Parathyroid adenoma (tissue), 2 donors: ENCODE measurements around the gene B4GALT6.
A peak's percentile ranks its signal among the peaks of the same experiment; 100 is the strongest.

Experiments
- H2AFZ ChIP-seq: fragments of 300-600 bp; sonication (generic); one replicate; pipeline ENCODE4 v1.7.0; 2017; ENCODE audit warnings: antibody characterized with exemption, mild to moderate bottlenecking
- H3K27ac ChIP-seq: fragments of 300-600 bp; sonication (generic); one replicate; pipeline ENCODE4 v1.7.0; 2017
- H3K27me3 ChIP-seq: fragments of 300-600 bp; sonication (generic); one replicate; pipeline ENCODE4 v1.7.0; 2017; ENCODE audit warnings: low read length; ENCODE audit not compliant: control insufficient read depth, insufficient read depth
- H3K36me3 ChIP-seq: fragments of 300-600 bp; sonication (generic); one replicate; pipeline ENCODE4 v1.7.0; 2017; ENCODE audit warnings: low read length; ENCODE audit not compliant: control insufficient read depth, insufficient read depth
- H3K4me1 ChIP-seq: fragments of 300-600 bp; sonication (generic); one replicate; pipeline ENCODE4 v1.7.0; 2017; ENCODE audit warnings: control low read depth
- H3K4me2 ChIP-seq: fragments of 300-600 bp; sonication (generic); one replicate; pipeline ENCODE4 v1.7.0; 2017; ENCODE audit warnings: low read length
- H3K4me3 ChIP-seq: fragments of 300-600 bp; sonication (generic); one replicate; pipeline ENCODE4 v1.7.0; 2017; ENCODE audit warnings: low read depth, low read length
- H3K79me2 ChIP-seq: fragments of 300-600 bp; sonication (generic); one replicate; pipeline ENCODE4 v1.7.0; 2017; ENCODE audit warnings: control low read depth
- H3K9ac ChIP-seq: fragments of 300-600 bp; sonication (generic); one replicate; pipeline ENCODE4 v1.7.0; 2017; ENCODE audit warnings: mild to moderate bottlenecking
- H3K9me3 ChIP-seq: fragments of 300-600 bp; sonication (generic); one replicate; pipeline ENCODE4 v1.7.0; 2017; ENCODE audit warnings: low read length; ENCODE audit not compliant: control insufficient read depth
- CTCF ChIP-seq: fragments of 300-600 bp; sonication (generic); IDR thresholded peaks from one replicate; pipeline ENCODE4 v1.7.0; 2017; ENCODE audit warnings: antibody characterized with exemption, mild to moderate bottlenecking
- donor health status: primary hyperparathyroidism.

The B4GALT6 gene

GRCh38 chr18:31596081-31596872, 88.1 kb downstream of the B4GALT6 start:
- H3K27ac ChIP-seq: no peak overlapping the region
- H3K9me3 ChIP-seq: no peaks in the 10 kb centered on the region
- H3K4me1 ChIP-seq: peaks cover 5% of the 10 kb centered on the region
- no peak for TF ChIP-seq CTCF
- no peak overlapping the region for H3K9ac ChIP-seq
- H2AFZ ChIP-seq: no peak overlapping the region
- H3K27me3 ChIP-seq: no peaks in the 10 kb centered on the region
- H3K36me3 ChIP-seq: no peaks in the 10 kb centered on the region
- no peak overlapping the region for H3K4me3 ChIP-seq
- H3K4me2 ChIP-seq: no peak overlapping the region
- H3K79me2 ChIP-seq: no peaks in the 10 kb centered on the region

GRCh38 chr18:31595121-31595771, 89.1 kb downstream of the B4GALT6 start:
- Histone ChIP-seq H3K9me3 (no peaks in the 10 kb centered on the region), H3K4me3 (no peak overlapping the region), H3K9ac (no peak overlapping the region), H2AFZ (no peak overlapping the region), H3K79me2 (no peaks in the 10 kb centered on the region), H3K27ac (no peak overlapping the region), H3K4me2 (no peak overlapping the region), H3K27me3 (no peaks in the 10 kb centered on the region), H3K36me3 (no peaks in the 10 kb centered on the region), H3K4me1 (peaks cover 9% of the 10 kb centered on the region)
- no peak for TF ChIP-seq CTCF

GRCh38 chr18:31592506-31593157, 91.7 kb downstream of the B4GALT6 start:
- Histone ChIP-seq H3K9me3 (no peaks in the 10 kb centered on the region), H3K4me2 (no peak overlapping the region), H3K79me2 (no peaks in the 10 kb centered on the region), H3K4me1 (peaks cover 9% of the 10 kb centered on the region), H3K27ac (no peak overlapping the region), H3K4me3 (no peak overlapping the region), H3K36me3 (no peaks in the 10 kb centered on the region), H2AFZ (no peak overlapping the region), H3K9ac (no peak overlapping the region), H3K27me3 (no peaks in the 10 kb centered on the region)
- TF ChIP-seq CTCF: no peak

- no peaks in the 10 kb centered on the region for H3K9me3 ChIP-seq
- no peaks in the 10 kb centered on the region for H3K36me3 ChIP-seq
- no peak within 1 kb of the TSS for H3K4me3 ChIP-seq
- H3K27me3 ChIP-seq: no peaks in the 10 kb centered on the region
- no peak within 1 kb of the TSS for H3K9ac ChIP-seq
- peak within 1 kb of the TSS; percentile 6 for H3K27ac ChIP-seq
- H3K79me2 ChIP-seq: no peaks in the 10 kb centered on the region
- no peak for TF ChIP-seq CTCF
- peak within 1 kb of the TSS; percentile 59 for H2AFZ ChIP-seq
- H3K4me2 ChIP-seq: no peak within 1 kb of the TSS
- peaks cover 9% of the 10 kb centered on the region for H3K4me1 ChIP-seq
These were observed 92.8 kb downstream of the B4GALT6 start, which contains the start of gene TTR for GRCh38 chr18:31591628-31592027. Gene TTR (plus strand): TSS chr18:31591877. CDS start chr18:31591903, 26 bp downstream.
